Right forelimb (tissue), 1 donor: ENCODE measurements around the gene DYNLRB1.

Source experiments
- DNase-seq: peaks from one replicate; pipeline ENCODE4 v3.0.0-alpha.2; 2018

The DYNLRB1 gene

GRCh38 chr20:34559311-34560140 lies 43.3 kb downstream of the DYNLRB1 start:
- DNase-seq, result no peak

DNA sequence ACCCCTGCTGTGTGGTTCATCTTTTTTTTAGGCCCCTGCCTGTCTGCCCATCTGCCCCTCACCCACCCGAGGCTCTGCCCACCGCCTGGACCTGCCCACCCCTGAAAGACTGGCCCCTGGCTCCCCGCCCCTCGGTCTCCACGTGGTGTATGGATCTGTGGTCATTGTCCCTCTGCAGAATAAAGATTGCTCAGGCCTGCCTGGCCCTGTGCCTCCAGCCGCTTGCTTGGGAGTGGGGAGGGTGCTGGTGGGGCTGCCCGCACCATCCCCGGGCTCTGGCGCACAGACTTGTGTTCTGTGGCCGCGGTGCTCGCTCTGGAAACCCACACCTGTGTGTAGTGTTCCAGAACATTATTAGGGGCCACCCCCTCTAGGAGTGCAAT lies 43.9 kb downstream of the DYNLRB1 start:
- DNase-seq, result no peak

DNA sequence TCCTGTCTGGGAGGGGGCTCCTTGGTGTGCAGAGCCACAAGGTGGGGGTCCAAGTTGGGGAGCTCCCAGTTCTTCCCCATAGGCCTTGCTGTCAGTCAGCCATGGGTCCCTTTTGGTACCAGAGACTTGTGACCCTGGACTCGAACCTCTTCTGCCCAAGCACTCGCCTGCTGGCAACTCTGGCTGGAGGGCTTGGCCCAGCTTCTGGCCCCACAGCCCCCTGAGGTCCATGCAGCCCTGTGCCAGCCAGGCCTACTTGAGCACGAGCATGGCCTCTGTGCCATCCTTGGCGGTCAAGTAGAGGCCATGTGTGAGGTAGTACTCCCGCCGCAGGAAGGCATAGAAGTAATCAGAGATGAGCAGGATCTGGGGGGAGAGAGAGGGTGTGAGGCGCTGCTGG lies 44.4 kb downstream of the DYNLRB1 start:
- DNase-seq, result no peak

GRCh38 chr20:34561661-34562060 lies 45.4 kb downstream of the DYNLRB1 start:
- no peak for DNase-seq

DNA sequence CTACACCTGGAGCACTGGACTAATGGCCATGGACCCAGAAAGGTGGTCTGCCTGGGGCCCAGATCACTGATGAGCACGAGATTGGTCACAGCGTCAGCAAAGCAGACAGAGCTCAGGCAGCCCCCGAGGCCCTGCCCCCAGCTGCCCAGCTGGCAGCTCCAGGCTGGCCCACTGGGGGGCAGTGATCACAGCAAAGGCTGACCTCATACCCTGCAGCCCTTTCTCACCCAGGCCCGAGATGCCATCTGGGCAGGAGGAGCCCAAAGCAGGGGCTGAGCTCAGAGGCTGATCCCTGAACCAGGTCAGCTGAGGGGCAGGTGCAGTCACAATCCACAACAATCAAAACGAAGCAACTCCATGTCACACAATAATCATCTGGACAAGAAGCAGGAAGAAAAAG lies 46.4 kb downstream of the DYNLRB1 start:
- DNase-seq, result no peak

GRCh38 chr20:34564833-34565232 lies 48.6 kb downstream of the DYNLRB1 start:
- no peak for DNase-seq

DNA sequence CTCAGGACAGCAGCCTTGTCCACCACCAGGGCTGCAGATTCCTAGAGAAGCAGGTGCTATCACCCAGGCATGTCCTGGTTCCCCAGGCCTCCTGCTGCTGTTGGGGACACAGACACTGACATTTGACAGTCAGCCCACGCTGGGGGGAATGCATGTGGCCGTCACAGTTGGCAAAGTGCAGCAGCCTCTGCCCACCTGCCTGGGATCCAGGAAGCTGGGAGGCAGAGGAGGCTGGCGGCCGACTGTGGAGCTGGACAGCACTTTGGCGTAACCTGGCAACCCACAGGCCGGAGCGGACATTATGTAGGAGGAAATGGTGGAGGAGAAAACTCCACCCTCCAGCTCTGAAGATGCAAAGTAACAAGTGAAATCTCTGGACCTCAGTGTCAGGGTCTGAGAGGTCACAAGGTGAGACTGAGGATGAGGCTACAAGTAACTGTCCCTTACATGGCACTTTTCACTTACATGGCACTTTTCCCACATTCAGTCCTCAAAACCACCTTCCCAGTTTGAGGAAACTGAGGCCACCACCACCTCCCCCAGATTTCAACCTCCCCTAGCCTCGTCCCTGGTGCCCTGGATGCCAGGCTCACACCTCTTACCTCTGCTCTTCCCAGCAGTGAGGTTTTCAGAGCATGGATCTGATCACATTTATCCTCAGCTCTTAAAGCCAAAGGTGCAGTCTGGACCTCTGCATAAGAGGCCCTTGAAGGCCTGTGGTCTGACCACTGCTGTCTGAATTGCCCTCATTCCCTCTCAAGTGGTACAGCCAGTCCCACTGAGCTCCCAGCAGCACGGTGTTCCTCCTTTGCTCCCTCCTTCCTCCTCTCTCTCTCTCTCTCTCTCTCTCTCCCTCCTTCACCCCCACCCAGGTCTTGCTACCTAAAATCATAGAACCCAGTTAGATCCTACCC lies 51.0 kb downstream of the DYNLRB1 start:
- DNase-seq, result no peak

DNA sequence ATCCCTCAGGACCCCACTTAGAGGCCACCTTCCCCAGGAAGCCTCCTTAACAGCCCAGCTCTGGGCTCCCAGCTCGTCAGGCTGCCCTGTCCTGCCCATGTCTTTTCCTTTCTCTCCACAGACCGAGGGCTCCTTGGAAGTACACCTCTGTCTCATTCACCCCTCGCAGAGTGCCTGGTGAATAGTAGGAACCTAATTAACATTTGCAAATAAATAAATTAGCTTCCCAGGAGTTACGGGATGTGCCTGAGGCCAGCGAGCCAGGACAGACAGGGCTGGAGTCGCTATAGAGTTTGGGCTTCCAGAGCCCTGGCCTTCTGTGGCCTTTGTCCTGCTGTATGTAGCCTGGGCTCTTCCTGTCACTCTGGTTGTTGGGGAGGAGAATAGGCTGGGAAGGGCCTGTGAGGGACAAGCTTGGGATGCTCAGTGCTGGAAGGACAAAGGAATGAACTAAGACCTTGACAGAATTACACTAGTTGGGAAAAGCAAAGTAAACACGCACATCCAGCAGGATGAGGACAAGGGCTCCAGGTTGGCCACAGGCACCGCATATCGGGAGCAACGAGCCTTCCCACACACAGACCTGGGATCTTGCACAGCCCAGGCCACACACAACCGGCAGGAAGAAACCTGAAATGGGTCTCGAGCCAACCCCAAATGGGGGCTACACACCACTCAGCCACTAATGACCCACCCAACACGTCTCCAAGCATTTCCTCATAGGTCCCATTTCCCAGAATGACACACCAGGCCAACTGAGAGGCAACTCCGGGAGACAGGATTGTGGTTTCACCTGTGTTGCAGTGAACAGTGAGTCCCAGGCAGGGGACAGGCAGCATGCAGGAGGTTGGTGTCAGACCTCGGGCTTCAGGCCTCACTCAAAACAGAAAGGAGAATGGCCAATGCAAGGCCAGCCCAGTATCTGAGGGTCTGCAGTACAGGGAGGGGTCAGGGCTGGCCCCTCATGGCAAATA lies 52.0 kb downstream of the DYNLRB1 start:
- no peak for DNase-seq

- DNase-seq, result no peak
These were observed 53.4 kb downstream of the DYNLRB1 start for GRCh38 chr20:34569598-34569997.

GRCh38 chr20:34570859-34571306 lies 54.7 kb downstream of the DYNLRB1 start:
- DNase-seq, result no peak

DNA sequence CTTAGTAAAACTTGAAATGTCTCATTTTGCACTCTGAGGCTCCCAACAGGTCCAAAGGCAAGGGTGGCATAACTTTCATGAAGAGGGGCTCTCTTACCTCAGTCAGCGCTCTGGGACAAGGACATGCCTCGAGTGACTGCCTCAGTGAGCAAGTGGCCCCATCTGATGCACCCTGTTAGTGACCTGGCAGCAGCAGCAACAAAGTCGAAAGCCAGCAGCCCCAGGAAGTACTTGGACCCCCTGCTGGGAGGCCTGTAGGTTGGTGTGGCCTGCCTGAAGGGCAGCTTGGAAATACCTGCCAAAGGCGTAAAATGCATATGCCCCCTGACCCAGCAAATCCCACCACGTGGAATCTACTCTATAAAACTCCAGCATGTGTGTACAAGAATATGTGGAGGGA lies 55.5 kb downstream of the DYNLRB1 start:
- DNase-seq, result no peak

DNA sequence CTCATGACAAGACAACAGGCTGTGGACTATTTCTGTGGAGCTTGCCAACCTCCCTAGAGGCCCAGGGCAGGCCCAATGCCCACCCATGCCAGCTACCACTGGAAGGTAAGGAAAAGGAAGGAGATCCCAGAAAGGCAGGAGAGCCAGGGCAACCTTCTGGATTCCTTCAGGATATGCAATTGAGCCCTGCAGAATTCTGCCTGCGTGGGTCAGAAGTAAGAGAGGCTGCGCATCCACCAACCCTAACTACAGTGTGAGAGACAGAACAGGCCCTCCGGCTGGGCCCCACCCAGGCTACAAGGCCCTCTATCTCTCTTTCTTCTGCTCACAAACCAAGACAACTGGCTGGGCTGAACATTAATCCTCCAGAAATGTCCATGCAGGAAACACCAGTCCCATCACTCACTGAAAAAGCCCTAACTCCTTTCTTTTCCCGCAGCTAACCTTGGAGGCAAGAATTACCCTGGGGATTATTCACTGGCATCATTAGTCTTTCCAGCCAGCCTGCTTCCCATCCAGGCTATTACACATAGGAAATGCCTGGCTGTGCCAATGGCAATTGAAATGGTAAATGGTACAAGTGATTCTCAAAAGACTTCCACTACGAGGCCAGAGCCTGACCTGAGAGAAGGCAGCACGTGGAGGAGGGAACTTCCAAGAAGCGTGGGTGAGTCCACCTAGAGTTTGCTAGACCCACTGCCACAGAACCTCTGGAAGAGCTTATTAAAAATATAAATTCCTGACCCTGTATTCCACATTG lies 57.5 kb downstream of the DYNLRB1 start:
- no peak for DNase-seq

DNA sequence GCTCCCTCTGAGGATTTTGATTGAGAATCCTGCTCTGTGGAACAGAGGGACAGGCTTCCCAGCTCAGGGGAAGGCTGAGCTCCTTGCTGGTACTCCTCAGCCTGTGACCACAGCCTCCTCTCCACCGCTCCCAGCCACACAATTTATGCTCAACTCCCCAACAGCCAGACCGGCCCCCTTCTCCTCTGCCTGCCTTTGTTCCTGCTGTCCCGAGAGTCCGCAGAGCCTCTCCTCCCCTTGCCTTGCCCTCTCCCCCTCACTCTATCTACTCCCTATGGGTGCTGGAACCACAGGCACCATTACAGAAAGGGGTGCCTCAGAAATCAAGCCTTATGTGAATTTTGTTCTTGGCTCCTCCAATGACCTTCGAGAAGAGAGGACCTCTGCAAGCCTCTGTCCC lies 58.2 kb downstream of the DYNLRB1 start:
- no peak for DNase-seq

- no peak for DNase-seq
These were observed 58.6 kb downstream of the DYNLRB1 start for GRCh38 chr20:34574861-34575260.

DNA sequence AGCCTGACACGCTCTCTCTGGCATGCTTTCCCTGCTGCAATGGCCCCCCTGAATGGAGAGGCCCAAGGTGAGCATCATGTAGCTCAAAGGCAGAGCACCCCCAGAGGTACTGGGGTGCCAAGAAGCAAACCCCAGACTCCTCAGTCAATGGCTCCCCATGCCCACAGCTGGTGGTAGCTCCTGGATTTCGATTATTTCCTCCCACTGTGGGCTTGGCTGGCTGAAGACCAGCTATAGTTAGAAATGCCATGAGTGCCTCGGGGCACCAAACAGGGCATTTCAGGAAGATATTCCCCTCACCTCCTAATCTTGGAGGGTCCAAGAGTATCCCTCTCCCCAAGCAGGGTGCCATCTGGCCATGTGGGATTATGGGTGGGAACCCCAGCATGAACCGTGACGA lies 59.0 kb downstream of the DYNLRB1 start:
- no peak for DNase-seq

DNA sequence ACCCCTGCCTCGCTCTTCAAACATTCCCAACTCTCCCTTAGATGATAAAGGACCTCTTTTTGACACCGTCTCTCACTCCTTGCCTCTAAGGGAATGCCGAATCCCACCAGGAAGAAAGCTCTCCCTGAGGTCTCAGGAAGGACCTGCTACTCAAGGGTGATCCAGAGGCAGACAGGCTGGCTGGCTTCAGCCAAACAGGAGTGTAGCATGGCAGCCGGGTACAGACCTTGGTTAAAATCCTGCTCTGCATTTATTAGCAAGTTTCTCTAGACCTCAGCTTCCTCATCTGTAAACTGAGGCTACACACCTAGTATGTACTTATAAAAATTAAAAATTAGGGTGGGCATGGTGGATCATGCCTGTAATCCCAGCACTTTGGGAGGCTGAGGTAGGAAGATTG lies 59.5 kb downstream of the DYNLRB1 start:
- DNase-seq, result no peak

- DNase-seq, result no peak
These were observed 60.8 kb downstream of the DYNLRB1 start for GRCh38 chr20:34577061-34577460.

- DNase-seq, result no peak
These were observed 61.8 kb downstream of the DYNLRB1 start for GRCh38 chr20:34578025-34578424.

- DNase-seq, result no peak
These were observed 62.3 kb downstream of the DYNLRB1 start for GRCh38 chr20:34578521-34578920.

- DNase-seq, result no peak
These were observed 63.2 kb downstream of the DYNLRB1 start for GRCh38 chr20:34579191-34579978.
